Gastrocnemius medialis (tissue), 4 donors: Measurements from ENCODE around the gene DMRT2. TPM values are rescaled to one million over a fixed set of nuclear protein-coding genes. Genes with fewer than 3 reads are reported as not detected.

Source experiments
- ATAC-seq, 2 donors: fragments of 150-250 bp; one replicate each; pipeline ENCODE4 v1.9.1; 2016
- DNase-seq, 2 donors: peaks; one replicate each; pipeline ENCODE4 v3.0.0-alpha.2; 2019
- H3K27ac ChIP-seq, 4 donors: fragments of 200-600 bp; sonication (generic); 1 replicate in 1 of 4; 2 replicates in 3 of 4; pipeline ENCODE4 v1.5.1; 2016 to 2018; ENCODE audit warnings: mild to moderate bottlenecking in 2 of 4, moderate library complexity in 1 of 4
- H3K27me3 ChIP-seq, 3 donors: fragments of 200-600 bp; sonication (generic) in 2 of 3; 1 replicate in 1 of 3; 2 replicates in 2 of 3; pipeline versions ENCODE4 v1.5.1 to v1.6.0; 2016 to 2019; ENCODE audit warnings: mild to moderate bottlenecking in 1 of 3, moderate library complexity in 1 of 3
- H3K36me3 ChIP-seq, 2 donors: fragments of 200-600 bp; sonication (generic) in 1 of 2; one replicate each; pipeline ENCODE4 v1.5.1; 2017 to 2018
- H3K4me1 ChIP-seq, 2 donors: fragments of 200-600 bp; sonication (generic) in 1 of 2; one replicate each; pipeline ENCODE4 v1.5.1; 2016 to 2017; ENCODE audit warnings: mild to moderate bottlenecking in 2 of 2
- H3K4me3 ChIP-seq, 4 donors: fragments of 200-600 bp; sonication (generic) in 3 of 4; 1 replicate in 1 of 4; 2 replicates in 3 of 4; pipeline ENCODE4 v1.5.1; 2016 to 2019; ENCODE audit warnings: mild to moderate bottlenecking in 2 of 4
- H3K9me3 ChIP-seq, 3 donors: fragments of 200-600 bp; sonication (generic) in 2 of 3; 1 replicate in 1 of 3; 2 replicates in 2 of 3; pipeline ENCODE4 v1.5.1; 2016 to 2019
- POLR2A ChIP-seq, 2 donors: fragments of 450-650 bp; IDR thresholded peaks; one replicate each; pipeline ENCODE4 v1.6.1; 2017; ENCODE audit warnings: antibody characterized with exemption in 2 of 2, mild to moderate bottlenecking in 2 of 2, moderate library complexity in 2 of 2
- in situ Hi-C, 4 donors: fragments of 200-750 bp; cut with MboI; loops; one replicate each; pipeline versions ENCODE4 v1.15.0 to v1.8.0; 2017; ENCODE audit warnings: low sequenced_read_pairs in 4 of 4
- intact Hi-C: fragments of 100-400 bp; cut with DNase I; formaldehyde crosslinking; loops from one replicate; pipeline ENCODE4 v1.15.1; 2023; ENCODE audit warnings: low total_unique reads
- total RNA-seq, 4 donors: library from RNA; depleted of rRNA; stranded (reverse); fragments of >200 nt; gene quantifications; one replicate each; pipeline versions ENCODE4 v1.1.0 to v1.2.3, GENCODE V29; 2016
- TF ChIP-seq, protein P1 (sequence below), 5 experiments: fragments of 450-650 bp in 3 of 5; fragments of 200-600 bp in 2 of 5; sonication (generic) in 2 of 5; IDR thresholded peaks in 4 of 5; conservative IDR thresholded peaks in 1 of 5; 1 replicate in 4 of 5; 2 replicates in 1 of 5; pipeline ENCODE4 v1.5.1; 2016 to 2019; ENCODE audit warnings: antibody characterized with exemption in 5 of 5, mild to moderate bottlenecking in 3 of 5, moderate library complexity in 3 of 5

The DMRT2 gene
- total RNA-seq, 4 donors from 2014 or later: 0.91 to 8.0 (median 2.5) TPM

DNA sequence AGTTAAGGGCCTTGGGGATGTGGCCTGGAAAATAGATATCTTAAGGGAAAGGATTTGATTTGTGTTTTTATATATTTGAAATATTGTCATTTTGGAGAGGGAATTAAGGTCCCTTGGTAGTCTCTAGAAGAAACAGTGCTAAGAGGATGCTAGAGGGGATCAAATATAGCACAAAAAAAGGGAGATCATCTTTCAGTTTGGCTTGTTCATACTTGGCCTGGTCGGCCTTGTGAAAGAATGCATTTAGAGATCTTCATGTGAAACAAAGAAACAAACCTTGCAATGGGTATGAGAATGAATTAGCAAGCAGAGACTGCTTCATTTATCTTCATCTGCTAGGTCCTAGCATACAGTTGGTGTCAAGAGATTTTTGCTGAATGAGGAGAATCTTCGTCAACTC is 15.0 kb downstream of the DMRT2 start:
- no peak overlapping the region for H3K27ac ChIP-seq
- no peaks in the 10 kb centered on the region for H3K4me1 ChIP-seq
- H3K9me3 ChIP-seq: no peaks in the 10 kb centered on the region
- TF ChIP-seq POLR2A (IDR thresholded peaks at IDR 0.05): no peak
- TF ChIP-seq, protein P1, sequence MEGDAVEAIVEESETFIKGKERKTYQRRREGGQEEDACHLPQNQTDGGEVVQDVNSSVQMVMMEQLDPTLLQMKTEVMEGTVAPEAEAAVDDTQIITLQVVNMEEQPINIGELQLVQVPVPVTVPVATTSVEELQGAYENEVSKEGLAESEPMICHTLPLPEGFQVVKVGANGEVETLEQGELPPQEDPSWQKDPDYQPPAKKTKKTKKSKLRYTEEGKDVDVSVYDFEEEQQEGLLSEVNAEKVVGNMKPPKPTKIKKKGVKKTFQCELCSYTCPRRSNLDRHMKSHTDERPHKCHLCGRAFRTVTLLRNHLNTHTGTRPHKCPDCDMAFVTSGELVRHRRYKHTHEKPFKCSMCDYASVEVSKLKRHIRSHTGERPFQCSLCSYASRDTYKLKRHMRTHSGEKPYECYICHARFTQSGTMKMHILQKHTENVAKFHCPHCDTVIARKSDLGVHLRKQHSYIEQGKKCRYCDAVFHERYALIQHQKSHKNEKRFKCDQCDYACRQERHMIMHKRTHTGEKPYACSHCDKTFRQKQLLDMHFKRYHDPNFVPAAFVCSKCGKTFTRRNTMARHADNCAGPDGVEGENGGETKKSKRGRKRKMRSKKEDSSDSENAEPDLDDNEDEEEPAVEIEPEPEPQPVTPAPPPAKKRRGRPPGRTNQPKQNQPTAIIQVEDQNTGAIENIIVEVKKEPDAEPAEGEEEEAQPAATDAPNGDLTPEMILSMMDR (IDR thresholded peaks at IDR 0.05 in 4 of 5, conservative IDR thresholded peaks at IDR 0.05 in 1 of 5): no peak
- DNase-seq (no peak), ATAC-seq (no peak)
- no peak overlapping the region for H3K4me3 ChIP-seq
- in situ Hi-C loops: no loop called here
- peaks cover 0 to 2% (median 0%) of the 10 kb centered on the region in 3 donors for H3K27me3 ChIP-seq
- intact Hi-C loops: no loop called here
- no peaks in the 10 kb centered on the region for H3K36me3 ChIP-seq

DNA sequence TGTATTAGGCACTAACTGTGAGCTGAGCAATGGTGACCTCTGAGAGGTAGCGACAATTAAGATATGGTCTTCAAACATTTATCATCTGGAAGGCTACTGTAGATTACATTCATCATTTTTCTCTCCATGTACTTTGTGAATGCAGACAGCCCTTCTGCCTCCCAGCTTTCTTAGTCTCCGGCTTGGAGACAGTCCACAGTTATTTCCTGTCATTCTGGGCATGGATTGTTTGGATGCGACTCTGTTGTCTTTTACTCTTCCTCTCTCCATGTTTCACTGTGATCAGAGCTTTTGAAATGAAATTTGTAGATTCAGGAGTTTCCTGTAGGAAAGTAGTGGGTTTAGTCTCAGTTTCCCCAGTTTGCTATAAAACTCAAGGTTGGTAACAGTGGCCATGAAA is 20.5 kb downstream of the DMRT2 start:
- in situ Hi-C loops (no loop called here), intact Hi-C loops (no loop called here)
- no peaks in the 10 kb centered on the region for H3K27me3 ChIP-seq
- no peak for TF ChIP-seq POLR2A (IDR thresholded peaks at IDR 0.05)
- H3K36me3 ChIP-seq: no peaks in the 10 kb centered on the region
- ATAC-seq (no peak), DNase-seq (no peak)
- no peak overlapping the region for H3K4me3 ChIP-seq
- no peak overlapping the region for H3K27ac ChIP-seq
- no peaks in the 10 kb centered on the region for H3K9me3 ChIP-seq
- H3K4me1 ChIP-seq: no peaks in the 10 kb centered on the region

DNA sequence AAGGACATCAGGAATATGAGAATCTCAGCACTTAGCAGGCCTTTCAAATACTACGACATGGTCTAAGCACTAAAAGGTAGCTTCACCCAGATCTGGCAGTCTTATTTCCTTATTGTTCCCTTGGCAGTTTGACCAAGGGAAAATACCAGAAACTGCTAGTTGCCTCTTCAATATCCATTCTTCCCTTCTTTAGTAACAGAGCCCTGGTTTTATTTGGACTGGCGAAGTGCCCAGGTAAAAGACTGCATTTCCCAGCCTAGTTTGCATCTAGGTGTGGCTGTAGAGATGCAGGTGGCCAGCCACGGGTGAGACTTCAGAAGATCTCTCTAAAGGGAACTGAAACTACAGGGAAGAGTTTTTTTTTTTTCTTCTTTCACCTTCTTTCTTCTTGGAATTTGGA is 21.6 kb downstream of the DMRT2 start:
- no peaks in the 10 kb centered on the region for H3K4me1 ChIP-seq
- no peaks in the 10 kb centered on the region for H3K27me3 ChIP-seq
- no peak for ATAC-seq
- intact Hi-C loops (no loop called here), in situ Hi-C loops (no loop called here)
- no peak overlapping the region for H3K4me3 ChIP-seq
- DNase-seq: no peak
- TF ChIP-seq POLR2A (IDR thresholded peaks at IDR 0.05): no peak
- TF ChIP-seq, protein P1 (IDR thresholded peaks at IDR 0.05 in 4 of 5, conservative IDR thresholded peaks at IDR 0.05 in 1 of 5): no peak
- H3K36me3 ChIP-seq: no peaks in the 10 kb centered on the region
- no peak overlapping the region for H3K27ac ChIP-seq
- H3K9me3 ChIP-seq: no peaks in the 10 kb centered on the region

DNA sequence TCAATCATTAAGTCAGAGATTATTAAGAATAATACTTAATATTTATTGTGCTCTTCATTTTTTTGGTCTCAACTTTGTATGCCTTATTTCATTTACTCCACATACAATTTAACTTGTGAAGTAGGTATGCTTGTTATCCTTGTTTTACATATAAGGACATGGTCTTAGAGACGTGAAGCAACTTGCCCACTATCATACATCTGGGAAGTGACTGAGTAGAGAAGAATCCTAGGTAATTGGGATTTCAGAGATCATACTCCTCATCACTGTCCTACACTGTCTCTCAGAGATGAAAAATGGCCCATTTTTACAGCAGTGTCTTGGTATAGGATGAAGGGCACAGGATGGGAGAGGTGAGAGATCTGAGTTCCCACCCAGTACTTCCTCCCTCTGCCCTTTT is 23.3 kb downstream of the DMRT2 start:
- in situ Hi-C loops (no loop called here), intact Hi-C loops (no loop called here)
- H3K4me3 ChIP-seq: no peak overlapping the region
- no peak overlapping the region for H3K27ac ChIP-seq
- H3K36me3 ChIP-seq: no peaks in the 10 kb centered on the region
- H3K9me3 ChIP-seq: no peaks in the 10 kb centered on the region
- DNase-seq (no peak), ATAC-seq (no peak)
- H3K27me3 ChIP-seq: no peaks in the 10 kb centered on the region
- no peak for TF ChIP-seq POLR2A (IDR thresholded peaks at IDR 0.05)
- TF ChIP-seq, protein P1 (IDR thresholded peaks at IDR 0.05 in 4 of 5, conservative IDR thresholded peaks at IDR 0.05 in 1 of 5): no peak
- H3K4me1 ChIP-seq: no peaks in the 10 kb centered on the region

DNA sequence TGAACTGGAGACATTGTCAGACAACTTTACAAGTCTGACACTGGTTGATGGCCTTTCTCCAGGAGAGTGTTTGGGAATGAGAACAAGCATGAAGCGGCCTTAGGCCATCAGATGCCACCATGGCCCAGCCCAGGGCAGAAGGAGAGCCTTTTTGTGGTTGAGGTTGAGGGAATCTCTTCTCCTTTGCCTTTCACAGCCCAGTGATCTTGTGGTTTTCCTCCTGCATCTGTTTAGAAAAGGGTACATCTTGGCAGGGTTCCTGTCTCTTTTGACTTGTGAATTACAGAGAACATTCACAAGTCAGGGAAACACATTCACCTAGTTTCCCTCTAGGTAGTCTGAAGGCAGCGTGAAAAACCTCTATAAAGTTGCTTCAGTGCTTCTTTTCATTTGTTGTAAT is 27.5 kb downstream of the DMRT2 start:
- Histone ChIP-seq H3K4me1 (no peaks in the 10 kb centered on the region), H3K36me3 (no peaks in the 10 kb centered on the region), H3K27ac (no peak overlapping the region), H3K27me3 (no peaks in the 10 kb centered on the region), H3K9me3 (no peaks in the 10 kb centered on the region), H3K4me3 (no peak overlapping the region)
- no peak for TF ChIP-seq POLR2A (IDR thresholded peaks at IDR 0.05)
- TF ChIP-seq, protein P1 (IDR thresholded peaks at IDR 0.05 in 4 of 5, conservative IDR thresholded peaks at IDR 0.05 in 1 of 5): no peak
- intact Hi-C loops: no loop called here
- DNase-seq (no peak), ATAC-seq (no peak)
- in situ Hi-C loops: no loop called here
